Measurements from ENCODE around the gene DUSP7. TPM values are rescaled to one million over a fixed set of nuclear protein-coding genes. Genes with fewer than 3 reads are reported as not detected.
A peak's percentile ranks its signal among the peaks of the same experiment; 100 is the strongest.

Gene DUSP7
- total RNA-seq, 1 donor from 2014 or later: 23.5 TPM

GRCh38 chr3:52056968-52057811 lies 819 bp upstream of the DUSP7 start:
- peak; percentile 91 for DNase-seq (ENCODE audit: low read depth)
- no peaks in the 10 kb centered on the region for H3K27me3 ChIP-seq (ENCODE audit: control insufficient read depth, insufficient read depth, low read length)
- peak overlapping the region; percentile 57 for H3K4me3 ChIP-seq (ENCODE audit: low read depth, low read length)
- peak; percentile 12 for TF ChIP-seq CTCF (IDR thresholded peaks at IDR 0.05; ENCODE audit: insufficient read depth, low read length, poor library complexity, severe bottlenecking)
- no peaks in the 10 kb centered on the region for H3K36me3 ChIP-seq (ENCODE audit: control insufficient read depth, insufficient read depth, low read length)

GRCh38 chr3:52055537-52056351 lies 627 bp downstream of the DUSP7 start:
- Histone ChIP-seq H3K4me3 (ENCODE audit: low read depth, low read length) (peak overlapping the region; percentile 80), H3K36me3 (ENCODE audit: control insufficient read depth, insufficient read depth, low read length) (peaks cover 2% of the 10 kb centered on the region), H3K27me3 (ENCODE audit: control insufficient read depth, insufficient read depth, low read length) (no peaks in the 10 kb centered on the region)
- TF ChIP-seq CTCF (IDR thresholded peaks at IDR 0.05; ENCODE audit: insufficient read depth, low read length, poor library complexity, severe bottlenecking): no peak
- DNase-seq (ENCODE audit: low read depth): no peak

GRCh38 chr3:52054661-52055511 lies 1.5 kb downstream of the DUSP7 start:
- Histone ChIP-seq H3K36me3 (ENCODE audit: control insufficient read depth, insufficient read depth, low read length) (peaks cover 2% of the 10 kb centered on the region), H3K27me3 (ENCODE audit: control insufficient read depth, insufficient read depth, low read length) (no peaks in the 10 kb centered on the region), H3K4me3 (ENCODE audit: low read depth, low read length) (peak overlapping the region; percentile 80)
- no peak for DNase-seq (ENCODE audit: low read depth)
- TF ChIP-seq CTCF (IDR thresholded peaks at IDR 0.05; ENCODE audit: insufficient read depth, low read length, poor library complexity, severe bottlenecking): peak; percentile 47

GRCh38 chr3:52053307-52054304 lies 2.8 kb downstream of the DUSP7 start:
- H3K27me3 ChIP-seq (ENCODE audit: control insufficient read depth, insufficient read depth, low read length): no peaks in the 10 kb centered on the region
- no peak overlapping the region for H3K4me3 ChIP-seq (ENCODE audit: low read depth, low read length)
- peaks cover 2% of the 10 kb centered on the region for H3K36me3 ChIP-seq (ENCODE audit: control insufficient read depth, insufficient read depth, low read length)
- no peak for DNase-seq (ENCODE audit: low read depth)
- peak; percentile 70 for TF ChIP-seq CTCF (IDR thresholded peaks at IDR 0.05; ENCODE audit: insufficient read depth, low read length, poor library complexity, severe bottlenecking)

Measured in kidney epithelial cell (primary cell).